SK-N-SH (cell line): ENCODE results near the gene KDSR. TPM values are rescaled to one million over a fixed set of nuclear protein-coding genes. Genes with fewer than 3 reads are reported as not detected.
A peak's percentile ranks its signal among the peaks of the same experiment; 100 is the strongest.

Experiments used
- CTCF ChIA-PET: fragments of 300-600, 350-600 bp; formaldehyde crosslinking; extraction: SDS; loops from one replicate; lab custom pipeline; 2021; lab: Yijun Ruan, JAX
- POLR2A ChIA-PET: fragments of 350-600 bp; sonication (Branson Sonifier 250); formaldehyde crosslinking; extraction: SDS; loops from one replicate; lab custom pipeline; 2020; ENCODE audit warnings: antibody characterized with exemption, inconsistent platforms; lab: Yijun Ruan, JAX
- DNase-seq: peaks from one replicate; pipeline ENCODE4 v3.0.0; 2012
- H2AFZ ChIP-seq: fragments of 200-600 bp; sonication (generic); 2 replicates; pipeline ENCODE4 v1.8.1; 2016; ENCODE audit warnings: antibody characterized with exemption, mild to moderate bottlenecking, low read depth
- H3F3A ChIP-seq: fragments of 200-600 bp; sonication (generic); replicated peaks from 2 replicates; pipeline ENCODE3; 2016; ENCODE audit warnings: antibody characterized with exemption, mild to moderate bottlenecking; ENCODE audit not compliant: insufficient read depth
- H3K27ac ChIP-seq, 2 experiments: fragments of 200-500 bp in 1 of 2; fragments of 200-600 bp in 1 of 2; sonication (Bioruptor generic) in 1 of 2; sonication (generic), shearing (Covaris generic) in 1 of 2; 2 replicates each; pipeline versions ENCODE4 v1.5.1 to v1.6.1; 2014 to 2016; ENCODE audit warnings: low read depth in 2 of 2, inconsistent platforms in 1 of 2, low read length in 1 of 2, mild to moderate bottlenecking in 1 of 2, mixed read lengths in 1 of 2
- H3K27me3 ChIP-seq: fragments of 200-600 bp; sonication (generic), shearing (Covaris generic); 2 replicates; pipeline ENCODE4 v1.6.1; 2016; ENCODE audit warnings: mixed run types; ENCODE audit not compliant: insufficient read depth
- H3K36me3 ChIP-seq, 2 experiments: fragments of 200-500 bp in 1 of 2; fragments of 200-600 bp in 1 of 2; sonication (Bioruptor generic) in 1 of 2; sonication (generic) in 1 of 2; replicated peaks in 1 of 2; 2 replicates each; pipeline versions ENCODE3 to v1.5.1; 2014 to 2016; ENCODE audit warnings: low read length in 1 of 2, mild to moderate bottlenecking in 1 of 2; ENCODE audit not compliant: insufficient read depth in 2 of 2, control insufficient read depth in 1 of 2
- H3K4me1 ChIP-seq, 2 experiments: fragments of 200-500 bp in 1 of 2; fragments of 200-600 bp in 1 of 2; sonication (Bioruptor generic) in 1 of 2; sonication (generic), shearing (Covaris generic) in 1 of 2; 2 replicates each; pipeline versions ENCODE4 v1.5.1 to v1.6.1; 2014 to 2016; ENCODE audit warnings: low read depth in 1 of 2, low read length in 1 of 2, mixed run types in 1 of 2; ENCODE audit not compliant: insufficient read depth in 2 of 2, control insufficient read depth in 1 of 2
- H3K4me2 ChIP-seq: fragments of 200-600 bp; sonication (generic), shearing (Covaris generic); 2 replicates; pipeline ENCODE4 v1.6.1; 2017; ENCODE audit warnings: mixed run types
- H3K4me3 ChIP-seq, 2 experiments: fragments of 200-500 bp in 1 of 2; fragments of 200-600 bp in 1 of 2; sonication (Bioruptor generic) in 1 of 2; sonication (generic), shearing (Covaris generic) in 1 of 2; 2 replicates each; pipeline versions ENCODE4 v1.5.1 to v1.8.1; 2014 to 2016; ENCODE audit warnings: low read depth in 2 of 2, inconsistent platforms in 1 of 2, low read length in 1 of 2, mild to moderate bottlenecking in 1 of 2, mixed read lengths in 1 of 2, moderate library complexity in 1 of 2
- H3K79me2 ChIP-seq: fragments of 200-600 bp; sonication (generic); 2 replicates; pipeline ENCODE4 v1.8.1; 2017; ENCODE audit warnings: mild to moderate bottlenecking; ENCODE audit not compliant: insufficient read depth
- H3K9ac ChIP-seq: fragments of 200-600 bp; sonication (generic); 2 replicates; pipeline ENCODE4 v1.6.1; 2017; ENCODE audit warnings: mixed run types
- H3K9me2 ChIP-seq: fragments of 200-600 bp; sonication (generic); 2 replicates; pipeline ENCODE4 v1.6.1; 2017; ENCODE audit warnings: mixed run types
- H3K9me3 ChIP-seq: fragments of 200-600 bp; sonication (generic); 2 replicates; pipeline ENCODE4 v1.6.1; 2017; ENCODE audit warnings: mixed run types, mild to moderate bottlenecking, moderate library complexity
- H4K20me1 ChIP-seq: fragments of 200-600 bp; sonication (generic); 2 replicates; pipeline ENCODE4 v1.6.1; 2017; ENCODE audit warnings: mild to moderate bottlenecking, mixed run types; ENCODE audit not compliant: insufficient read depth
- CHD2 ChIP-seq: fragments of 150-350 bp; IDR thresholded peaks from 2 replicates; pipeline ENCODE4 v1.6.1; 2018; ENCODE audit warnings: low read length; ENCODE audit not compliant: partially characterized antibody
- ELF1 ChIP-seq: IDR thresholded peaks from 2 replicates; pipeline ENCODE4 v1.4.0; 2012
- EZH2phosphoT487 ChIP-seq: fragments of 200-600 bp; sonication (generic); IDR thresholded peaks from 2 replicates; pipeline ENCODE4 v1.6.1; 2017; ENCODE audit warnings: low read depth, mixed run types, mild to moderate bottlenecking, antibody characterized with exemption, moderate library complexity, borderline replicate concordance
- FOXJ3 ChIP-seq: sonication (generic); formaldehyde crosslinking; IDR thresholded peaks from 2 replicates; pipeline ENCODE4 v1.5.1; 2020; ENCODE audit warnings: mild to moderate bottlenecking, missing genetic modification reagents
- FOXM1 ChIP-seq: IDR thresholded peaks from 2 replicates; pipeline ENCODE4 v1.4.0; 2012; ENCODE audit warnings: low read depth, mild to moderate bottlenecking
- JUND ChIP-seq: IDR thresholded peaks from 2 replicates; pipeline ENCODE4 v1.4.0; 2012
- MEF2A ChIP-seq: IDR thresholded peaks from 2 replicates; pipeline ENCODE4 v1.4.0; 2012; ENCODE audit warnings: low read depth, borderline replicate concordance
- NRF1 ChIP-seq: IDR thresholded peaks from 2 replicates; pipeline ENCODE4 v1.6.1; 2012; ENCODE audit warnings: low read depth, mild to moderate bottlenecking, low read length
- PBX3 ChIP-seq: IDR thresholded peaks from 2 replicates; pipeline ENCODE4; 2012
- POLR2AphosphoS5 ChIP-seq: IDR thresholded peaks from 2 replicates; pipeline ENCODE4 v1.6.1; 2012; ENCODE audit warnings: low read depth, low read length
- RCOR1 ChIP-seq: fragments of 150-350 bp; IDR thresholded peaks from 2 replicates; pipeline ENCODE4 v1.6.1; 2017; ENCODE audit warnings: antibody characterized with exemption, low read length
- RFX5 ChIP-seq: IDR thresholded peaks from 2 replicates; pipeline ENCODE4 v1.6.1; 2012; ENCODE audit warnings: mild to moderate bottlenecking, improper control_type of control experiment, low read length
- RXRA ChIP-seq: IDR thresholded peaks from 2 replicates; pipeline ENCODE4 v1.4.0; 2012; ENCODE audit warnings: low read depth, mild to moderate bottlenecking, borderline replicate concordance
- SIN3A ChIP-seq: IDR thresholded peaks from 2 replicates; pipeline ENCODE4 v1.6.1; 2012; ENCODE audit warnings: low read depth, mild to moderate bottlenecking, low read length, moderate library complexity, borderline replicate concordance
- SMC3 ChIP-seq: IDR thresholded peaks from 2 replicates; pipeline ENCODE4 v1.6.1; 2012; ENCODE audit warnings: low read depth, low read length, improper control_type of control experiment
- TAF1 ChIP-seq: IDR thresholded peaks from 2 replicates; pipeline ENCODE4 v1.6.1; 2012; ENCODE audit warnings: low read depth, mild to moderate bottlenecking, low read length, moderate library complexity, borderline replicate concordance
- TEAD4 ChIP-seq: IDR thresholded peaks from 2 replicates; pipeline ENCODE4 v1.4.0; 2012; ENCODE audit warnings: mild to moderate bottlenecking, borderline replicate concordance; ENCODE audit not compliant: insufficient read depth
- USF1 ChIP-seq: IDR thresholded peaks from 2 replicates; pipeline ENCODE4 v1.4.0; 2012; ENCODE audit warnings: low read depth, borderline replicate concordance
- YY1 ChIP-seq: IDR thresholded peaks from 2 replicates; pipeline ENCODE4 v1.4.0; 2012; ENCODE audit warnings: low read depth, mild to moderate bottlenecking
- ZBTB33 ChIP-seq: IDR thresholded peaks from 2 replicates; pipeline ENCODE4 v1.4.0; 2012; ENCODE audit warnings: low read depth, borderline replicate concordance
- WGBS: methylation state at CpG from one replicate; pipeline ENCODE4 v1.1.6; 2017; ENCODE audit warnings: low lambda C conversion rate; 5-methylcytosine and 5-hydroxymethylcytosine counted together
- polyA plus RNA-seq, 3 experiments: library from polyadenylated mRNA; depleted of rRNA; stranded (reverse); fragments of >200 nt; gene quantifications; 2 replicates each; pipeline ENCODE4 v1.2.3, GENCODE V29; 2012
- TF ChIP-seq, protein P1 (sequence below): fragments of 150-350 bp; IDR thresholded peaks from 2 replicates; pipeline ENCODE4 v1.6.1; 2016; ENCODE audit warnings: mild to moderate bottlenecking, low read depth, low read length
- TF ChIP-seq, protein P2 (sequence below): IDR thresholded peaks from 2 replicates; pipeline ENCODE4 v1.6.1; 2012; ENCODE audit warnings: mild to moderate bottlenecking, low read depth, low read length, moderate library complexity

KDSR gene
- polyA plus RNA-seq (2012; rRNA removed) = 21.2 and 22.3 TPM in 2 replicates
- 32.1 and 34.6 TPM in 2 replicates for polyA plus RNA-seq (2012; cell fraction: cytosol; rRNA removed)
- polyA plus RNA-seq (2012; cell fraction: nucleus; rRNA removed) = 18.6 and 21.6 TPM in 2 replicates

GRCh38 chr18:63367053-63367953 is at the start of gene KDSR:
Gene KDSR (minus strand): TSS chr18:63367206. CDS start chr18:63367118, 88 bp downstream.
- H2AFZ ChIP-seq = peak within 1 kb of the TSS; percentile 95
- H3K27me3 ChIP-seq = no peaks in the 10 kb centered on the region
- DNase-seq = peak; percentile 95
- ChIA-PET CTCF (interaction anchor here (0.6 to 1.2 kb wide), 3 partner anchors 23 to 342 kb away, joined by 3 read pairs; no protein-coding TSS in a partner anchor), POLR2A (interaction anchor here (1.0 to 1.4 kb wide), 2 partner anchors 10 to 55 kb away, joined by 3 to 8 read pairs; partner anchors contain the start of gene VPS4B)
- H3K9me2 ChIP-seq = no peaks in the 10 kb centered on the region
- H3K4me3 ChIP-seq = peak within 1 kb of the TSS; percentile 77 to 93
- peaks cover 3 to 7% of the 10 kb centered on the region in 2 experiments; a peak in 3 of 4 replicates for H3K4me1 ChIP-seq
- 2% methylated on average over 42 of the region's 90 CpGs for WGBS
- peak within 1 kb of the TSS; percentile 83 to 97 for H3K27ac ChIP-seq
- H4K20me1 ChIP-seq = peaks cover 26% of the 10 kb centered on the region
- H3K79me2 ChIP-seq = peaks cover 44% of the 10 kb centered on the region
- H3K9ac ChIP-seq = peak within 1 kb of the TSS; percentile 92
- H3K4me2 ChIP-seq = peak within 1 kb of the TSS; percentile 94
- H3F3A ChIP-seq = peaks cover 13% of the 10 kb centered on the region
- H3K36me3 ChIP-seq = peaks cover 4 to 5% of the 10 kb centered on the region in 2 experiments
- H3K9me3 ChIP-seq = no peaks in the 10 kb centered on the region
- TF ChIP-seq USF1 (no peak), YY1 (peak; percentile 85), RCOR1 (peak; percentile 69), EZH2phosphoT487 (no peak), POLR2AphosphoS5 (peak; percentile 85), TEAD4 (0 out of 2 replicates have a peak, but pooled peaks have one; percentile 58), SMC3 (no peak), FOXM1 (no peak), TAF1 (peak; percentile 76; the same call in 1 of the 2 replicates), JUND (peak; percentile 93), PBX3 (peak; percentile 26; the same call in 1 of the 2 replicates), ZBTB33 (peak; percentile 49; the same call in 1 of the 2 replicates), ELF1 (peak; percentile 47; the same call in 1 of the 2 replicates), RXRA (no peak), NRF1 (0 out of 2 replicates have a peak, but pooled peaks have one; percentile 18), CHD2 (peak; percentile 91), SIN3A (peak; percentile 83; the same call in 1 of the 2 replicates), RFX5 (peak; percentile 87), FOXJ3 (CRISPR knock-in tag) (0 out of 2 replicates have a peak, but pooled peaks have one; percentile 35), MEF2A (no peak)
- TF ChIP-seq, protein P1, sequence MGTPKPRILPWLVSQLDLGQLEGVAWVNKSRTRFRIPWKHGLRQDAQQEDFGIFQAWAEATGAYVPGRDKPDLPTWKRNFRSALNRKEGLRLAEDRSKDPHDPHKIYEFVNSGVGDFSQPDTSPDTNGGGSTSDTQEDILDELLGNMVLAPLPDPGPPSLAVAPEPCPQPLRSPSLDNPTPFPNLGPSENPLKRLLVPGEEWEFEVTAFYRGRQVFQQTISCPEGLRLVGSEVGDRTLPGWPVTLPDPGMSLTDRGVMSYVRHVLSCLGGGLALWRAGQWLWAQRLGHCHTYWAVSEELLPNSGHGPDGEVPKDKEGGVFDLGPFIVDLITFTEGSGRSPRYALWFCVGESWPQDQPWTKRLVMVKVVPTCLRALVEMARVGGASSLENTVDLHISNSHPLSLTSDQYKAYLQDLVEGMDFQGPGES = no peak
- TF ChIP-seq, protein P2, sequence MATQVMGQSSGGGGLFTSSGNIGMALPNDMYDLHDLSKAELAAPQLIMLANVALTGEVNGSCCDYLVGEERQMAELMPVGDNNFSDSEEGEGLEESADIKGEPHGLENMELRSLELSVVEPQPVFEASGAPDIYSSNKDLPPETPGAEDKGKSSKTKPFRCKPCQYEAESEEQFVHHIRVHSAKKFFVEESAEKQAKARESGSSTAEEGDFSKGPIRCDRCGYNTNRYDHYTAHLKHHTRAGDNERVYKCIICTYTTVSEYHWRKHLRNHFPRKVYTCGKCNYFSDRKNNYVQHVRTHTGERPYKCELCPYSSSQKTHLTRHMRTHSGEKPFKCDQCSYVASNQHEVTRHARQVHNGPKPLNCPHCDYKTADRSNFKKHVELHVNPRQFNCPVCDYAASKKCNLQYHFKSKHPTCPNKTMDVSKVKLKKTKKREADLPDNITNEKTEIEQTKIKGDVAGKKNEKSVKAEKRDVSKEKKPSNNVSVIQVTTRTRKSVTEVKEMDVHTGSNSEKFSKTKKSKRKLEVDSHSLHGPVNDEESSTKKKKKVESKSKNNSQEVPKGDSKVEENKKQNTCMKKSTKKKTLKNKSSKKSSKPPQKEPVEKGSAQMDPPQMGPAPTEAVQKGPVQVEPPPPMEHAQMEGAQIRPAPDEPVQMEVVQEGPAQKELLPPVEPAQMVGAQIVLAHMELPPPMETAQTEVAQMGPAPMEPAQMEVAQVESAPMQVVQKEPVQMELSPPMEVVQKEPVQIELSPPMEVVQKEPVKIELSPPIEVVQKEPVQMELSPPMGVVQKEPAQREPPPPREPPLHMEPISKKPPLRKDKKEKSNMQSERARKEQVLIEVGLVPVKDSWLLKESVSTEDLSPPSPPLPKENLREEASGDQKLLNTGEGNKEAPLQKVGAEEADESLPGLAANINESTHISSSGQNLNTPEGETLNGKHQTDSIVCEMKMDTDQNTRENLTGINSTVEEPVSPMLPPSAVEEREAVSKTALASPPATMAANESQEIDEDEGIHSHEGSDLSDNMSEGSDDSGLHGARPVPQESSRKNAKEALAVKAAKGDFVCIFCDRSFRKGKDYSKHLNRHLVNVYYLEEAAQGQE = no peak; the same call in 1 of the 2 replicates
